Thoracic aorta (tissue), 2 donors: ENCODE data around the gene NCR2. TPM values are rescaled to one million over a fixed set of nuclear protein-coding genes. Genes with fewer than 3 reads are reported as not detected.
A peak's percentile ranks its signal among the peaks of the same experiment; 100 is the strongest.

Experiments
- ATAC-seq: fragments of 150-250 bp; one replicate; pipeline ENCODE4 v1.8.0; 2017; ENCODE audit warnings: low read depth; ENCODE audit not compliant: insufficient number of reproducible peaks, low FRiP score
- DNase-seq: peaks from one replicate; pipeline ENCODE4 v3.0.0-alpha.2; 2020; ENCODE audit warnings: low spot score
- H3K27ac ChIP-seq, 2 donors: fragments of 200-600 bp; sonication (generic); 1 replicate in 1 of 2; 2 replicates in 1 of 2; pipeline ENCODE4 v1.5.1; 2016; ENCODE audit warnings: mild to moderate bottlenecking in 2 of 2, moderate library complexity in 2 of 2
- H3K27me3 ChIP-seq: fragments of 200-600 bp; sonication (generic); replicated peaks from 2 replicates; pipeline ENCODE4 v1.6.0; 2016; ENCODE audit warnings: mild to moderate bottlenecking; ENCODE audit not compliant: insufficient read depth
- H3K36me3 ChIP-seq: fragments of 200-600 bp; sonication (generic); one replicate; pipeline ENCODE4 v1.5.1; 2016
- H3K4me1 ChIP-seq, 2 donors: fragments of 200-600 bp; sonication (generic); 1 replicate in 1 of 2; 2 replicates in 1 of 2; pipeline versions ENCODE4 v1.5.1 to v1.6.0; 2016; ENCODE audit warnings: low read depth in 2 of 2, mild to moderate bottlenecking in 1 of 2; ENCODE audit not compliant: control insufficient read depth in 1 of 2
- H3K4me3 ChIP-seq: fragments of 200-600 bp; sonication (generic); 2 replicates; pipeline ENCODE4 v1.5.1; 2016; ENCODE audit warnings: mild to moderate bottlenecking
- H3K9me3 ChIP-seq: fragments of 200-600 bp; sonication (generic); 2 replicates; pipeline ENCODE4 v1.5.1; 2016
- CTCF ChIP-seq: fragments of 200-600 bp; sonication (generic); IDR thresholded peaks from one replicate; pipeline ENCODE4 v1.5.1; 2019; ENCODE audit warnings: antibody characterized with exemption
- total RNA-seq, 2 donors: library from RNA; depleted of rRNA; stranded (reverse); fragments of >200 nt; gene quantifications; one replicate each; pipeline versions ENCODE4 v1.1.0 to v1.2.3, GENCODE V29; 2016

Gene NCR2
- total RNA-seq, 2 donors from 2014 or later: not detected

GRCh38 chr6:41367700-41368099 lies 32.3 kb downstream of the NCR2 start:
- Histone ChIP-seq H3K27me3 (peaks cover 5% of the 10 kb centered on the region), H3K27ac (no peak overlapping the region), H3K4me1 (peaks cover 4 to 14% of the 10 kb centered on the region in 2 donors), H3K4me3 (no peak overlapping the region), H3K36me3 (no peaks in the 10 kb centered on the region), H3K9me3 (no peaks in the 10 kb centered on the region)
- no peak for ATAC-seq
- no peak for TF ChIP-seq CTCF
- DNase-seq: no peak

GRCh38 chr6:41370488-41371111 lies 35.2 kb downstream of the NCR2 start:
- Histone ChIP-seq H3K27me3 (peaks cover 25% of the 10 kb centered on the region), H3K4me1 (peaks cover 10 to 43% of the 10 kb centered on the region in 2 donors)
- no peak for TF ChIP-seq CTCF

GRCh38 chr6:41371461-41371991 lies 36.1 kb downstream of the NCR2 start:
- DNase-seq (no peak), ATAC-seq (no peak)
- Histone ChIP-seq H3K4me3 (peak overlapping the region; percentile 58), H3K9me3 (no peaks in the 10 kb centered on the region), H3K27ac (no peak overlapping the region), H3K4me1 (peaks cover 10 to 46% of the 10 kb centered on the region in 2 donors), H3K36me3 (no peaks in the 10 kb centered on the region), H3K27me3 (peaks cover 34% of the 10 kb centered on the region)
- TF ChIP-seq CTCF: peak; percentile 34

More at GRCh38 chr6:41370488-41371111, 35.2 kb downstream of the NCR2 start:
- no peak for ATAC-seq
- H3K27ac ChIP-seq: no peak overlapping the region
- no peak for DNase-seq
- no peaks in the 10 kb centered on the region for H3K9me3 ChIP-seq
- H3K36me3 ChIP-seq: no peaks in the 10 kb centered on the region
- no peak overlapping the region for H3K4me3 ChIP-seq

GRCh38 chr6:41371992-41372831 lies 36.8 kb downstream of the NCR2 start:
- Histone ChIP-seq H3K36me3 (no peaks in the 10 kb centered on the region), H3K4me3 (peak overlapping the region; percentile 58), H3K27ac (no peak overlapping the region), H3K9me3 (no peaks in the 10 kb centered on the region), H3K27me3 (peaks cover 38% of the 10 kb centered on the region), H3K4me1 (peaks cover 10 to 46% of the 10 kb centered on the region in 2 donors)
- DNase-seq (no peak), ATAC-seq (no peak)
- no peak for TF ChIP-seq CTCF
